HG02610 (cell line): ENCODE results near the gene IGFLR1.

Source experiments
- ATAC-seq: cut with Tn5 transposase; IDR thresholded peaks from one replicate; pipeline ENCODE4 v1.9.1; 2021; ENCODE audit warnings: mild to moderate bottlenecking, moderate library complexity; ENCODE audit not compliant: unreplicated experiment

The IGFLR1 gene

GRCh38 chr19:35742121-35742724, at the start of gene IGFLR1:
TSS of gene IGFLR1 (minus strand) at chr19:35742452. CDS start at chr19:35741180, 1,272 bp downstream.
- no peak for ATAC-seq

- ATAC-seq: no peak
Observed at GRCh38 chr19:35791814-35792279, 49.6 kb upstream of the IGFLR1 start.

GRCh38 chr19:35790981-35791813, 48.9 kb upstream of the IGFLR1 start:
- ATAC-seq: no peak

GRCh38 chr19:35789978-35790944, 48.0 kb upstream of the IGFLR1 start:
- no peak for ATAC-seq

GRCh38 chr19:35789195-35789977, 47.1 kb upstream of the IGFLR1 start:
- no peak for ATAC-seq

- no peak for ATAC-seq
Observed at GRCh38 chr19:35788205-35788960, 46.1 kb upstream of the IGFLR1 start.

GRCh38 chr19:35787227-35787799, 45.1 kb upstream of the IGFLR1 start:
- no peak for ATAC-seq

- no peak for ATAC-seq
Observed at GRCh38 chr19:35786299-35787160, 44.3 kb upstream of the IGFLR1 start.

GRCh38 chr19:35785339-35785627, 43.0 kb upstream of the IGFLR1 start:
- ATAC-seq: no peak

GRCh38 chr19:35784503-35785338, 42.5 kb upstream of the IGFLR1 start:
- no peak for ATAC-seq

- no peak for ATAC-seq
Observed at GRCh38 chr19:35783469-35784434, 41.5 kb upstream of the IGFLR1 start.

GRCh38 chr19:35782589-35782988, 40.3 kb upstream of the IGFLR1 start:
- no peak for ATAC-seq

GRCh38 chr19:35781650-35782049, 39.4 kb upstream of the IGFLR1 start:
- ATAC-seq: no peak

- no peak for ATAC-seq
Observed at GRCh38 chr19:35780717-35781116, 38.5 kb upstream of the IGFLR1 start.

GRCh38 chr19:35780058-35780457, 37.8 kb upstream of the IGFLR1 start:
- ATAC-seq: no peak

- no peak for ATAC-seq
Observed at GRCh38 chr19:35779033-35779432, 36.8 kb upstream of the IGFLR1 start.

- no peak for ATAC-seq
Observed at GRCh38 chr19:35777961-35778360, 35.7 kb upstream of the IGFLR1 start.
